NCI-H2171 (cell line): ENCODE data around the gene FKBP14.
"Not testable (repeated sequence)": the region's sequence is repeated elsewhere in the genome, so short reads cannot be mapped to it uniquely, and the experiment has no call there.

Experiments
- DNase-seq: peaks from one replicate; lab custom pipeline; 2025; lab: John Stamatoyannopoulos, UW

Gene FKBP14

GRCh38 chr7:29989257-29989995 lies 37.1 kb downstream of the FKBP14 start, which contains the start of gene SCRN1:
Gene SCRN1, minus strand, starts transcription at chr7:29989801. Its CDS starts 20,734 bp downstream, at chr7:29969067.
- peak; percentile 60 for DNase-seq

- DNase-seq = peak; percentile 31
These were observed 37.9 kb downstream of the FKBP14 start for GRCh38 chr7:29988424-29989256.

GRCh38 chr7:29987811-29988317 lies 38.6 kb downstream of the FKBP14 start:
- DNase-seq = peak; percentile 40

GRCh38 chr7:29987083-29987482 lies 39.4 kb downstream of the FKBP14 start:
- no peak for DNase-seq

GRCh38 chr7:29980151-29980550 lies 46.4 kb downstream of the FKBP14 start:
- DNase-seq = no peak

GRCh38 chr7:29977886-29978651 lies 48.4 kb downstream of the FKBP14 start:
- no peak for DNase-seq

- DNase-seq = no peak
These were observed 49.7 kb downstream of the FKBP14 start for GRCh38 chr7:29976673-29977415.

GRCh38 chr7:29976266-29976665 lies 50.2 kb downstream of the FKBP14 start:
- DNase-seq = no peak

DNA sequence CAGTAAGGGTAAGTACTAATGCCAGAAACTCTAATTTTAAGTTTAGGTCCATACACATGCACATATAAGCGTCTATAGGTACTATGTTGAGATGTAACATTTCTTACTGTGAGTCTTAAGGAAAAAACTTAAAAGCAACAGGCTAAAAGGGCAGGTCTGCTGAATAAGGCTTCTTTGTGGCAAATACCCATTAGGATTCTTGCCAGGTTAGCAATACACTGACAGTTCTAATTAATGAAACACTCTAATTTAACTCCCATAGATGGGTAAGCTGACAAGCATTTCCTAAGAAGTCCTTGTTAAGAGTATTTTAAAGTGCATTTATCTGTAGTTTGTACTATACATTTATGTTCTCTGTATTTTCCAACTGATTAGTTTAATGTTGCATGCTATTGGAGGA lies 50.9 kb downstream of the FKBP14 start:
- DNase-seq = no peak

DNA sequence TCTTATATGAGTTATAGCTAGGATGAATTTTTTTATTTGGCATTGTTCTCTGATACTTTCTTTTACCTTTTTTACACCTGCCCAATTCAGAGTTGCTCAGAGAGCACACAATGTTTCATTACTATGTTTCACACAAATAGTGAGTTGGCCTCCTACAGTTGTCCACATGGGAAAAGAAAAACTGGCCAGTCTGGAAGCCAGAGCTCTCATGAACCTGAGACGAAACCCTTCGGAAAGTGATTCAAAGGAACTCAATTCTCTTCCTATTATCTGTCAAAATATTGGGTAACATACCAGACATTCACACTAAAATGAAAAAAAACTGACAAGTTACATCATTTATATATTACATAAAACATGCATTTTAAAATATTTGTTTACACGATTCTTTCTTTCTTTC lies 52.2 kb downstream of the FKBP14 start:
- DNase-seq = no peak

DNA sequence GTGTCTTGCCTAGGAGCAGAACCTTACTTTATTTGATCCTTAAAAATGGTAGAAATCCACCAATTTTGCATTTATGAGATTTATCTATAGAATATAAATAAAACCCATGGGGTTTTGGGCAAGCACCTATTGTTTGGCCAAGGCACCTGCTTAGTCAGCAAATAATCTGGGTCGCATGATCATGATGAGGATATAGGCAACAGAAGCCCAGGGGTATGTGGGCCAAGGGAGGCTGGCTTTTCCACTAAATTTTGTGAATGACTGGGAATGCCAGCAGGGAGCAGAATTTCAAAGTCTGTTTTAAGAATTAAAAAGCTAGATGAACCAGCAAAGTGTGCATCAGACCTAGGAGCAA lies 54.2 kb downstream of the FKBP14 start:
- DNase-seq = no peak

DNA sequence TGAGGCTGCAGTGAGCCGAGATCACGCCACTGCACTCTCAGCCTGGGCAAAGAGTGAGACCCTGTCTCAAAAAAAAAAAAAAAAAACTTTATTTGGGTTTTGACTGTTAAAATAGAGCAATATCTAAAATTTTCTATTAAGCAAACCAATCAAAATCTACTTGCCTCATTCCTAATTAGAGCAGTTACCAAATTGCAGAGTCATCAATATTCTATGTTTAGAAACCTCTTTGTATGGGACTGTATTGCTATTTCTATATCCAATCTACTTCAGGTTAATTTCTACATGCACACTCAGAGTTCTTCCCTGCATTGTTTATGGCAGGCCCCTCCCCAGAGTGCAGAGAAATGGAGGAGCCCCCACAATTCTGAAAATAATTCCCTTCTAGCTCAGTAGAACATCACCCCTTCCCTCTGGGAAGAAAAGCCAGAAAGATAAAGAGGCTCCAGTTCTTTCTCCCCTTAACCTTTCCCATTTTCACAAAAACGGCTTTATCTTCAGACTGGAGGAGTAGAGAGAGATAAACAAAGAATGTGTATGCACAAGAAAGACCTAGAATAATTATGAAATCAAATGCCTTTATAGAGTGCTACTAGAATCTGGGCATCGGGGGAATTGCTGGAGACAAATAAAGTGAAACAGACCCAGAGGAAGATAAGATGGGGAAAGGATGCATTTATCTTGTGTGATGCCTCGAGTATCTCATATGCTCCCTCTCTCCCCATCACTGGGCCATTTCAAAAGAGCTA lies 54.8 kb downstream of the FKBP14 start:
- DNase-seq = no peak

- no peak for DNase-seq
These were observed 56.3 kb downstream of the FKBP14 start for GRCh38 chr7:29970158-29970557.

GRCh38 chr7:29969738-29970137 lies 56.8 kb downstream of the FKBP14 start:
- DNase-seq = no peak

GRCh38 chr7:29968683-29969395 lies 57.7 kb downstream of the FKBP14 start:
- DNase-seq = peak; percentile 19

DNA sequence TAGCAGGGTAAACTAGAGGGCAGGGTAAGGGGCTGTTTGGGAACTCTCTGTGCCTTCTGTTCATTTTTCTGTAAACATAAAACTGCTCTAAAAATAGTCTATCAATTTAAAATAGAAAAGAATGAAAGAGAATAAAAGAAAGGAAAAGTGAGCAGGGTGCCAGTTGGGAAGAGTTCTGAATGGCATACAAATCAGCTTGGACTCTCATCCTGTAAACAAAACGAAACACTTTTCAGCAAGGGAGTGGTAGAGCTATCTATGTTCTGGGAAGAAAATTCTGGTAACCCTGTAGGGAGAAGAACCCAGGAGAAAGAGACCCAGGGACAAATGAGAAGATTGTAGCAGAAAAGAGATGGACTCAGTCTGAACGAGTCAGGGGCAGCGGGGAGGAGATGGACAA lies 61.5 kb downstream of the FKBP14 start:
- DNase-seq = no peak

DNA sequence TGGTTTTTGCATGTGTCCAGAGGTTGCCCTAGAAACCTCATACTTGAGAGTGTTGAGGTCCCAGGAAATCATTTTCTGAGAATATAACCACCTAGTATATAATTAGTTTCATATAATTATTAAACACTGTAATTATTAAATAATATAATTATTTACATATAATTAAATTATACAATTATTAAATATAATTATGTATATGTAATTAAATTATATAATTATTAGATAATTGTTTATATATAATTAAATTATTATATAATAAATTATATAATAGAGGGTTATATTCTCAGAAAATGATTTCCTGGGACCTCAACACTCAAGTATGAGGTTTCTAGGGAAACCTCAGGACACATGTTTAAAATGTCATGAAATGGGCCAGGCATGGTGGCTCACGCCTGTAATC lies 64.5 kb downstream of the FKBP14 start:
- DNase-seq = no peak

DNA sequence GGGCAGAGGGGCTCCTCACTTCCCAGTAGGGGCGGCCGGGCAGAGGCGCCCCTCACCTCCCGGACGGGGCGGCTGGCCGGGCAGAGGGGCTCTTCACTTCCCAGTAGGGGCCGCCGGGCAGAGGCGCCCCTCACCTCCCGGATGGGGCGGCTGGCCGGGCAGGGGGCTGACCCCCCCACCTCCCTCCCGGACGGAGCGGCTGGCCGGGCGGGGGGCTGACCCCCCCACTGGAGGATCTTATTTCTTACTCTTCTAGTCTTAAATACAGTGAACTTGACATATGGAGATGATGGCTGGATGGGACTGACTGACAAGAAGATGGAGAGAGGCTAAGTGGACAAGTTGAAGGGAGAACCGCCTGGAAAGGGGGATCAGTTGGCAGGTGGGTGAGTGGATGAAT lies 64.9 kb downstream of the FKBP14 start:
- DNase-seq = not testable (repeated sequence)
